K562 (cell line): ENCODE results near the gene KCNN3.

Experiments
- CBFB ChIP-seq: sonication (generic); formaldehyde crosslinking; IDR thresholded peaks from 2 replicates; pipeline ENCODE4 v1.4.0; 2020; ENCODE audit warnings: mild to moderate bottlenecking, missing genetic modification reagents
- PHF21A ChIP-seq: fragments of 450-650 bp; IDR thresholded peaks from 2 replicates; pipeline ENCODE4 v1.6.1; 2017; ENCODE audit warnings: low read depth, borderline replicate concordance
- POLR2AphosphoS5 ChIP-seq: IDR thresholded peaks from 2 replicates; pipeline ENCODE4 v1.6.1; 2011; ENCODE audit warnings: mild to moderate bottlenecking, low read depth, low read length, moderate library complexity; ENCODE audit not compliant: control insufficient read depth, insufficient read depth
- SRSF1 ChIP-seq: fragments of 200-400 bp; formaldehyde crosslinking; IDR thresholded peaks from 2 replicates; pipeline ENCODE4 v1.6.1; 2017; ENCODE audit warnings: mild to moderate bottlenecking, low read depth, low read length, moderate library complexity
- TSHZ1 ChIP-seq: fragments of 250-450 bp; sonication (Bioruptor Pico); IDR thresholded peaks from 2 replicates; pipeline ENCODE4 v1.4.0; 2020; ENCODE audit warnings: mild to moderate bottlenecking, moderate library complexity
- TF ChIP-seq, protein P1 (sequence below): sonication (generic); formaldehyde crosslinking; IDR thresholded peaks from 2 replicates; pipeline ENCODE4 v1.8.1; 2023; ENCODE audit warnings: mild to moderate bottlenecking, missing genetic modification reagents
- TF ChIP-seq, protein P2 (sequence below): fragments of 450-650 bp; IDR thresholded peaks from 2 replicates; pipeline ENCODE4 v1.6.1; 2017; ENCODE audit warnings: mild to moderate bottlenecking, moderate library complexity

DNA sequence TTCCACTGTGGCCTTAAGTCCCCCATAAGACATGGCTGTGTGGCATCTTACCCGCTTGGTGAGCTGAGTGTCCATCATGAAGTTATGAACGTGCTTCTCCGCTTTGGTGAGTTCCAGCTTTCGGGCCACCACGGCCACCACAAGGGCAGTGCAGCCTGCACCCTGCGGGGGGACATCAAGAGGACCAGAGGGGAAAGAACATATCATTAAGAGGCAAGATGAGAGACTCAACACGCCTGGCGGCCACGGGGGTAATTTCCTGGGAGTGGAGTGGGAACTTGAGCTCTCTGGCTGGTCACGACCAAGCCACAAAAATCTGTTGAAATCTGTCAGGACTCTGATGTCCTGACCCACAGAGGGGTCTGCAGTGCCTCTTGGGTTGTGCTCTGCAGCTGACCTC, 144.2 kb downstream of the KCNN3 start:
- TF ChIP-seq POLR2AphosphoS5 (no peak), TSHZ1 (CRISPR knock-in tag) (no peak), SRSF1 (no peak), PHF21A (no peak), CBFB (CRISPR knock-in tag) (no peak)
- TF ChIP-seq, protein P1, sequence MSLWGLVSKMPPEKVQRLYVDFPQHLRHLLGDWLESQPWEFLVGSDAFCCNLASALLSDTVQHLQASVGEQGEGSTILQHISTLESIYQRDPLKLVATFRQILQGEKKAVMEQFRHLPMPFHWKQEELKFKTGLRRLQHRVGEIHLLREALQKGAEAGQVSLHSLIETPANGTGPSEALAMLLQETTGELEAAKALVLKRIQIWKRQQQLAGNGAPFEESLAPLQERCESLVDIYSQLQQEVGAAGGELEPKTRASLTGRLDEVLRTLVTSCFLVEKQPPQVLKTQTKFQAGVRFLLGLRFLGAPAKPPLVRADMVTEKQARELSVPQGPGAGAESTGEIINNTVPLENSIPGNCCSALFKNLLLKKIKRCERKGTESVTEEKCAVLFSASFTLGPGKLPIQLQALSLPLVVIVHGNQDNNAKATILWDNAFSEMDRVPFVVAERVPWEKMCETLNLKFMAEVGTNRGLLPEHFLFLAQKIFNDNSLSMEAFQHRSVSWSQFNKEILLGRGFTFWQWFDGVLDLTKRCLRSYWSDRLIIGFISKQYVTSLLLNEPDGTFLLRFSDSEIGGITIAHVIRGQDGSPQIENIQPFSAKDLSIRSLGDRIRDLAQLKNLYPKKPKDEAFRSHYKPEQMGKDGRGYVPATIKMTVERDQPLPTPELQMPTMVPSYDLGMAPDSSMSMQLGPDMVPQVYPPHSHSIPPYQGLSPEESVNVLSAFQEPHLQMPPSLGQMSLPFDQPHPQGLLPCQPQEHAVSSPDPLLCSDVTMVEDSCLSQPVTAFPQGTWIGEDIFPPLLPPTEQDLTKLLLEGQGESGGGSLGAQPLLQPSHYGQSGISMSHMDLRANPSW (CRISPR knock-in tag) = no peak
- TF ChIP-seq, protein P2, sequence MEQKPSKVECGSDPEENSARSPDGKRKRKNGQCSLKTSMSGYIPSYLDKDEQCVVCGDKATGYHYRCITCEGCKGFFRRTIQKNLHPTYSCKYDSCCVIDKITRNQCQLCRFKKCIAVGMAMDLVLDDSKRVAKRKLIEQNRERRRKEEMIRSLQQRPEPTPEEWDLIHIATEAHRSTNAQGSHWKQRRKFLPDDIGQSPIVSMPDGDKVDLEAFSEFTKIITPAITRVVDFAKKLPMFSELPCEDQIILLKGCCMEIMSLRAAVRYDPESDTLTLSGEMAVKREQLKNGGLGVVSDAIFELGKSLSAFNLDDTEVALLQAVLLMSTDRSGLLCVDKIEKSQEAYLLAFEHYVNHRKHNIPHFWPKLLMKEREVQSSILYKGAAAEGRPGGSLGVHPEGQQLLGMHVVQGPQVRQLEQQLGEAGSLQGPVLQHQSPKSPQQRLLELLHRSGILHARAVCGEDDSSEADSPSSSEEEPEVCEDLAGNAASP = no peak
